H1 (cell line): ENCODE results near the gene POU2F2. TPM values are rescaled to one million over a fixed set of nuclear protein-coding genes. Genes with fewer than 3 reads are reported as not detected.

Source experiments
- CTCF ChIA-PET: fragments of 300-600 bp; sonication (Branson Sonifier 250); formaldehyde crosslinking; loops from one replicate; lab custom pipeline; 2021; ENCODE audit not compliant: partially characterized antibody; lab: Charles Lee
- POLR2A ChIA-PET: fragments of 300-600 bp; sonication (Branson Sonifier 250); formaldehyde crosslinking; loops from one replicate; lab custom pipeline; 2021; ENCODE audit warnings: inconsistent platforms; ENCODE audit not compliant: partially characterized antibody; lab: Charles Lee
- DNase-seq, 2 experiments: peaks; one replicate each; pipeline versions ENCODE4 v3.0.0 to v3.0.0-alpha.2; 2010 to 2022; ENCODE audit warnings: low spot score in 2 of 2, low read depth in 1 of 2, mixed read lengths in 1 of 2
- FAIRE-seq: peaks from 2 replicates; lab custom pipeline; 2011; peaks lifted over from hg19 to GRCh38; lab: Jason Lieb, UNC
- H2AFZ ChIP-seq: 2 replicates; pipeline ENCODE4 v1.8.1; 2012; ENCODE audit warnings: low read length, inconsistent platforms
- H2AK5ac ChIP-seq: 2 replicates; pipeline ENCODE4 v1.6.1; 2013; ENCODE audit warnings: low read depth, low read length
- H2BK120ac ChIP-seq: replicated peaks from 2 replicates; pipeline ENCODE3; 2013; ENCODE audit warnings: low read depth, low read length, inconsistent platforms
- H2BK12ac ChIP-seq: 2 replicates; pipeline ENCODE4 v1.6.1; 2013; ENCODE audit warnings: low read depth, low read length
- H2BK15ac ChIP-seq: 2 replicates; pipeline ENCODE4 v1.6.1; 2013; ENCODE audit warnings: low read length
- H2BK20ac ChIP-seq: 2 replicates; pipeline ENCODE4 v1.6.1; 2013; ENCODE audit warnings: low read length
- H2BK5ac ChIP-seq: 2 replicates; pipeline ENCODE4 v1.6.1; 2013; ENCODE audit warnings: low read depth, low read length
- H3K14ac ChIP-seq: 2 replicates; pipeline ENCODE4 v1.6.1; 2013; ENCODE audit warnings: inconsistent platforms; ENCODE audit not compliant: insufficient read length
- H3K18ac ChIP-seq: 2 replicates; pipeline ENCODE4 v1.6.1; 2013; ENCODE audit warnings: low read length; ENCODE audit errors: extremely low read depth
- H3K23ac ChIP-seq: 2 replicates; pipeline ENCODE4 v1.6.1; 2013; ENCODE audit warnings: inconsistent platforms; ENCODE audit not compliant: insufficient read length
- H3K23me2 ChIP-seq: 2 replicates; pipeline ENCODE4 v1.6.1; 2013; ENCODE audit warnings: low read depth, low read length
- H3K27ac ChIP-seq: 2 replicates; pipeline ENCODE4 v1.6.1; 2011; ENCODE audit warnings: low read depth, low read length, inconsistent platforms
- H3K27me3 ChIP-seq, 4 experiments: replicated peaks in 1 of 4; 1 replicate in 1 of 4; 2 replicates in 3 of 4; pipeline versions ENCODE4 v1.6.1 to v1.8.1; 2011 to 2013; ENCODE audit warnings: low read length in 3 of 4, mild to moderate bottlenecking in 3 of 4, inconsistent platforms in 2 of 4, mixed read lengths in 2 of 4, moderate library complexity in 1 of 4; ENCODE audit not compliant: control insufficient read depth in 3 of 4, insufficient read depth in 3 of 4; ENCODE audit errors: extremely low read depth in 1 of 4
- H3K36me3 ChIP-seq, 4 experiments: 2 replicates each; pipeline versions ENCODE4 v1.6.1 to v1.8.1; 2011 to 2013; ENCODE audit warnings: mild to moderate bottlenecking in 4 of 4, low read length in 3 of 4, moderate library complexity in 2 of 4, control low read depth in 1 of 4, inconsistent platforms in 1 of 4; ENCODE audit not compliant: insufficient read depth in 4 of 4, control insufficient read depth in 2 of 4
- H3K4ac ChIP-seq: replicated peaks from 2 replicates; pipeline ENCODE3; 2013; ENCODE audit warnings: low read length, low read depth, mixed read lengths, inconsistent platforms; ENCODE audit not compliant: insufficient read length
- H3K4me1 ChIP-seq, 4 experiments: replicated peaks in 1 of 4; 1 replicate in 1 of 4; 2 replicates in 3 of 4; pipeline versions ENCODE4 v1.6.1 to v1.8.1; 2011 to 2013; ENCODE audit warnings: low read length in 3 of 4, inconsistent platforms in 2 of 4, mixed read lengths in 1 of 4; ENCODE audit not compliant: insufficient read depth in 4 of 4, control insufficient read depth in 3 of 4
- H3K4me2 ChIP-seq, 2 experiments: 2 replicates each; pipeline versions ENCODE4 v1.6.1 to v1.8.1; 2011 to 2013; ENCODE audit warnings: low read depth in 2 of 2, low read length in 2 of 2, control low read depth in 1 of 2, inconsistent platforms in 1 of 2, mild to moderate bottlenecking in 1 of 2; ENCODE audit not compliant: insufficient read depth in 1 of 2
- H3K4me3 ChIP-seq, 4 experiments: fragments of 200-600, 300-600 bp in 1 of 4; sonication (generic), shearing (Covaris generic), sonication (Bioruptor Twin) in 1 of 4; 2 replicates each; pipeline versions ENCODE4 v1.5.1 to v1.8.1; 2011 to 2016; ENCODE audit warnings: low read length in 4 of 4, low read depth in 3 of 4, control low read depth in 2 of 4, inconsistent platforms in 2 of 4, mild to moderate bottlenecking in 2 of 4, mixed read lengths in 1 of 4, moderate library complexity in 1 of 4; ENCODE audit not compliant: insufficient read depth in 2 of 4; ENCODE audit errors: extremely low read depth in 1 of 4
- H3K56ac ChIP-seq: replicated peaks from 2 replicates; pipeline ENCODE3; 2013; ENCODE audit warnings: low read depth, mild to moderate bottlenecking, mixed read lengths, low read length, inconsistent platforms; ENCODE audit not compliant: insufficient read length
- H3K79me1 ChIP-seq: 2 replicates; pipeline ENCODE4 v1.6.1; 2013; ENCODE audit warnings: low read depth, low read length, control low read depth
- H3K79me2 ChIP-seq, 2 experiments: 2 replicates each; pipeline versions ENCODE4 v1.6.1 to v1.8.1; 2012 to 2013; ENCODE audit warnings: low read length in 2 of 2, mild to moderate bottlenecking in 2 of 2, inconsistent platforms in 1 of 2; ENCODE audit not compliant: insufficient read depth in 2 of 2, control insufficient read depth in 1 of 2
- H3K9ac ChIP-seq, 4 experiments: replicated peaks in 1 of 4; 1 replicate in 1 of 4; 2 replicates in 3 of 4; pipeline versions ENCODE4 v1.6.1 to v1.8.1; 2011 to 2013; ENCODE audit warnings: low read depth in 3 of 4, low read length in 3 of 4, control low read depth in 2 of 4, mild to moderate bottlenecking in 2 of 4, moderate library complexity in 2 of 4, inconsistent platforms in 1 of 4; ENCODE audit errors: extremely low read depth in 1 of 4
- H3K9me3 ChIP-seq, 2 experiments: 2 replicates each; pipeline versions ENCODE4 v1.6.1 to v1.8.1; 2012 to 2013; ENCODE audit warnings: mild to moderate bottlenecking in 2 of 2, moderate library complexity in 2 of 2, control low read depth in 1 of 2, inconsistent platforms in 1 of 2, low read depth in 1 of 2, low read length in 1 of 2, mixed read lengths in 1 of 2; ENCODE audit not compliant: insufficient read depth in 2 of 2
- H4K20me1 ChIP-seq, 2 experiments: replicated peaks in 1 of 2; 2 replicates each; pipeline versions ENCODE3 to v1.8.1; 2011 to 2013; ENCODE audit warnings: inconsistent platforms in 2 of 2, low read length in 2 of 2, mild to moderate bottlenecking in 1 of 2; ENCODE audit not compliant: insufficient read depth in 2 of 2, control insufficient read depth in 1 of 2
- H4K5ac ChIP-seq: 2 replicates; pipeline ENCODE4 v1.6.1; 2013; ENCODE audit warnings: low read length, low read depth, mixed read lengths, inconsistent platforms; ENCODE audit not compliant: insufficient read length
- H4K8ac ChIP-seq: 2 replicates; pipeline ENCODE4 v1.8.0; 2013; ENCODE audit warnings: mild to moderate bottlenecking, moderate library complexity, low read length, inconsistent platforms; ENCODE audit not compliant: insufficient read depth; ENCODE audit errors: extremely low read depth
- H4K91ac ChIP-seq: replicated peaks from 2 replicates; pipeline ENCODE3; 2013; ENCODE audit warnings: low read length, mixed read lengths, inconsistent platforms; ENCODE audit not compliant: insufficient read length
- WGBS, 2 experiments: shearing (Covaris generic) in 1 of 2; methylation state at CpG; one replicate each; pipeline versions ENCODE4 v1.1.6 to v1.1.7; 2013 to 2015; ENCODE audit warnings: low lambda C conversion rate in 2 of 2, mixed read lengths in 2 of 2, inconsistent platforms in 1 of 2, low coverage in 1 of 2, missing lambda C conversion rate in 1 of 2; ENCODE audit not compliant: insufficient replicate concordance in 2 of 2, insufficient coverage in 1 of 2, insufficient read length in 1 of 2; ENCODE audit errors: extremely low coverage in 1 of 2, missing lambda C conversion rate in 1 of 2; 5-methylcytosine and 5-hydroxymethylcytosine counted together
- polyA plus RNA-seq, 7 experiments: library from polyadenylated mRNA; depleted of rRNA in 3 of 7; stranded (reverse) in 5 of 7; unstranded in 2 of 7; fragments of >200 nt in 5 of 7; fragments of 200-250 nt in 2 of 7; gene quantifications; 1 replicate in 5 of 7; 2 replicates in 1 of 7; 4 replicates in 1 of 7; pipeline versions ENCODE4 v1.2.1 to v1.2.3, GENCODE V29; 2011 to 2013; ENCODE audit warnings: missing spikeins in 2 of 7, mixed read lengths in 2 of 7
- total RNA-seq: library from RNA; stranded (reverse); fragmentation: NEBNext Ultra II Directional; extraction: Animal tissue kit (Norgen Biotek cat#: 25700); gene quantifications from 2 replicates; pipeline ENCODE4 v1.2.1, GENCODE V29; 2021
- TF ChIP-seq, protein P1 (sequence below): IDR thresholded peaks from 2 replicates; pipeline ENCODE4 v1.6.1; 2012; ENCODE audit warnings: inconsistent platforms

Gene POU2F2
- total and polyA plus RNA-seq, 2 of the 8 experiments (the other 6 are each of a cell fraction or from before 2014, with no cell fraction given) = 5.0 to 6.1 TPM

DNA sequence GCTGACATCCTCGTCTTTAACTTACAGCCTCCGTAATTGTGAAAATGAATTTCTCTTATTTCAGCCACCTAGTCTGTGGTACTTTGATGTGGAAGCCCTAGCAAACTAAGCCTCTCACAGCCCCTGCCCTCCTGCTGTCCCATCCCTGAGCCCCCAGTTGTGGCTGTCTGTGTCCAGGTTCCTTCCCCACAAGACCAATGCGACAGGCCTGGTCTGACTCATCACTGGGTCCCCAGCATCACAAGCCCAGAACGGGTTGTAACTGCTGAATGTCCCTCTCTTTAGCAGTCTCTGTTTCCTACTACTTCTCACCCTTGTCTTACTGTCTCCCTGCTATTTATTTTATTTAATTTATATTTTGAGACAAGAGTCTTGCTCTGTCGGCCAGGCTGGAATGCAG is 5.7 kb downstream of the POU2F2 start:
- Histone ChIP-seq H3K23ac (no peak overlapping the region), H3K14ac (no peak overlapping the region), H3K79me1 (no peaks in the 10 kb centered on the region), H4K20me1 (peaks cover 0 to 2% of the 10 kb centered on the region in 2 experiments), H3K9me3 (no peaks in the 10 kb centered on the region), H3K4me2 (no peak overlapping the region), H3K23me2 (no peaks in the 10 kb centered on the region), H3K27me3 (peaks cover 0 to 4% (median 0%) of the 10 kb centered on the region in 4 experiments; a peak in 1 of 7 replicates), H3K9ac (no peak overlapping the region), H2BK120ac (no peak overlapping the region), H2BK15ac (no peak overlapping the region), H2AK5ac (no peak overlapping the region), H2AFZ (no peak overlapping the region), H3K4me1 (peaks cover 0 to 7% (median 2%) of the 10 kb centered on the region in 4 experiments; a peak in 3 of 7 replicates), H3K79me2 (no peaks in the 10 kb centered on the region), H4K91ac (no peak overlapping the region), H2BK5ac (no peak overlapping the region), H3K56ac (no peak overlapping the region), H4K5ac (no peak overlapping the region), H3K4me3 (no peak overlapping the region), H3K18ac (no peak overlapping the region), H4K8ac (no peak overlapping the region), H3K36me3 (no peaks in the 10 kb centered on the region), H2BK12ac (no peak overlapping the region), H3K27ac (no peak overlapping the region), H2BK20ac (no peak overlapping the region), H3K4ac (no peak overlapping the region)
- CTCF ChIA-PET = interaction anchor here (1.2 to 3.8 kb wide), 3 partner anchors 9 to 56 kb away, joined by 3 to 33 read pairs (median 4); no protein-coding TSS in a partner anchor
- DNase-seq (no peak), FAIRE-seq (no peak)
- 92% methylated on average over 5 of the region's 5 CpGs; no CpG with 5 or more reads in 1 of the 2 experiments for WGBS, 2 experiments
- POLR2A ChIA-PET = interaction anchor here (1.0 kb wide), 1 partner anchor 13 kb away, joined by 4 read pairs; no protein-coding TSS in a partner anchor
- TF ChIP-seq, protein P1, sequence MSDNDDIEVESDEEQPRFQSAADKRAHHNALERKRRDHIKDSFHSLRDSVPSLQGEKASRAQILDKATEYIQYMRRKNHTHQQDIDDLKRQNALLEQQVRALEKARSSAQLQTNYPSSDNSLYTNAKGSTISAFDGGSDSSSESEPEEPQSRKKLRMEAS = no peak
